HepG2 (cell line): ENCODE measurements around the gene AARS1. TPM values are rescaled to one million over a fixed set of nuclear protein-coding genes. Genes with fewer than 3 reads are reported as not detected.

Experiments used
- JDP2 ChIP-seq: sonication (generic); formaldehyde crosslinking; IDR thresholded peaks from 2 replicates; pipeline ENCODE4 v1.8.1; 2022; ENCODE audit warnings: missing genetic modification reagents, borderline replicate concordance
- LBX2 ChIP-seq: sonication (generic); formaldehyde crosslinking; IDR thresholded peaks from 2 replicates; pipeline ENCODE4 v1.5.0; 2020; ENCODE audit warnings: missing genetic modification reagents, mild to moderate bottlenecking, borderline replicate concordance
- REPIN1 ChIP-seq: sonication (generic); formaldehyde crosslinking; IDR thresholded peaks from 2 replicates; pipeline ENCODE4 v1.8.0; 2022; ENCODE audit warnings: missing genetic modification reagents, low read depth, mild to moderate bottlenecking, borderline replicate concordance
- SKIL ChIP-seq: sonication (generic); formaldehyde crosslinking; IDR thresholded peaks from 2 replicates; pipeline ENCODE4 v1.8.0; 2022; ENCODE audit warnings: missing genetic modification reagents, mild to moderate bottlenecking, moderate library complexity, borderline replicate concordance
- STAT6 ChIP-seq: sonication (generic); formaldehyde crosslinking; IDR thresholded peaks from 2 replicates; pipeline ENCODE4 v1.4.0; 2020; ENCODE audit warnings: missing genetic modification reagents, mild to moderate bottlenecking, borderline replicate concordance
- THYN1 ChIP-seq: sonication (generic); formaldehyde crosslinking; IDR thresholded peaks from 2 replicates; pipeline ENCODE4 v1.8.1; 2023; ENCODE audit warnings: low read depth, mild to moderate bottlenecking, moderate library complexity, missing genetic modification reagents, borderline replicate concordance
- ZBTB40 ChIP-seq, 2 experiments: fragments of 450-650 bp in 1 of 2; sonication (generic) in 1 of 2; formaldehyde crosslinking in 1 of 2; IDR thresholded peaks; 2 replicates each; pipeline versions ENCODE4 v1.6.1 to v1.8.0; 2016 to 2022; ENCODE audit warnings: antibody characterized with exemption in 1 of 2, mild to moderate bottlenecking in 1 of 2, missing genetic modification reagents in 1 of 2
- ZNF230 ChIP-seq: sonication (generic); formaldehyde crosslinking; IDR thresholded peaks from 2 replicates; pipeline ENCODE4 v1.4.0; 2020; ENCODE audit warnings: mild to moderate bottlenecking, missing genetic modification reagents
- ZNF468 ChIP-seq: sonication (generic); formaldehyde crosslinking; IDR thresholded peaks from 2 replicates; pipeline ENCODE4 v1.8.0; 2022; ENCODE audit warnings: mild to moderate bottlenecking, moderate library complexity, missing genetic modification reagents
- ZNF496 ChIP-seq: sonication (generic); formaldehyde crosslinking; IDR thresholded peaks from 2 replicates; pipeline ENCODE4 v1.8.1; 2023; ENCODE audit warnings: mild to moderate bottlenecking, moderate library complexity, missing genetic modification reagents; ENCODE audit not compliant: insufficient replicate concordance
- ZNF556 ChIP-seq: sonication (generic); formaldehyde crosslinking; IDR thresholded peaks from 2 replicates; pipeline ENCODE4 v1.4.0; 2020; ENCODE audit warnings: mild to moderate bottlenecking, missing genetic modification reagents, borderline replicate concordance
- polyA plus RNA-seq, 8 experiments: library from polyadenylated mRNA; depleted of rRNA in 3 of 8; stranded (reverse) in 7 of 8; unstranded in 1 of 8; fragments of >200 nt; fragmentation: Illumina TruSeq in 4 of 8; extraction: Trizol in 4 of 8; gene quantifications; 2 replicates each; pipeline versions ENCODE4 v1.2.1 to v1.2.3, GENCODE V29; 2011 to 2016; ENCODE audit warnings: low read depth in 4 of 8, missing spikeins in 1 of 8, mixed read lengths in 1 of 8; ENCODE audit not compliant: insufficient read depth in 1 of 8
- total RNA-seq, 5 experiments: library from RNA; depleted of rRNA; stranded (reverse); fragments of >200 nt; fragmentation: Illumina TruSeq; extraction: Trizol; gene quantifications; 2 replicates each; pipeline ENCODE4 v1.2.3, GENCODE V29; 2016; ENCODE audit warnings: low read depth in 1 of 5

The AARS1 gene
- total and polyA plus RNA-seq, 2 of the 13 experiments (the other 11 are each of a cell fraction or from before 2014, with no cell fraction given): 107 to 132 TPM

GRCh38 chr16:70251629-70252354 lies 37.5 kb downstream of the AARS1 start, which contains the start of gene EXOSC6 (continued):
- TF ChIP-seq ZBTB40 (IDR thresholded peaks at IDR 0.05): no peak
- TF ChIP-seq ZBTB40 (CRISPR knock-in tag; IDR thresholded peaks at IDR 0.05): peak; percentile 95
- no peak for TF ChIP-seq STAT6
- peak; percentile 90; the same call in 1 of the 2 replicates for TF ChIP-seq LBX2 (CRISPR knock-in tag)
- TF ChIP-seq JDP2 (CRISPR knock-in tag): peak; percentile 90
- TF ChIP-seq ZNF496 (CRISPR knock-in tag): peak; percentile 46
- TF ChIP-seq ZNF230 (CRISPR knock-in tag): peak; percentile 96
- peak; percentile 96 for TF ChIP-seq ZNF468 (CRISPR knock-in tag)
- TF ChIP-seq ZNF556 (CRISPR knock-in tag): peak; percentile 88
- TF ChIP-seq REPIN1 (CRISPR knock-in tag): peak; percentile 100
- peak; percentile 81 for TF ChIP-seq SKIL (CRISPR knock-in tag)
- TF ChIP-seq THYN1 (CRISPR knock-in tag): no peak; the same call in 1 of the 2 replicates
